ENCODE results near the gene CDK6. TPM values are rescaled to one million over a fixed set of nuclear protein-coding genes. Genes with fewer than 3 reads are reported as not detected.
"Not testable (repeated sequence)": the region's sequence is repeated elsewhere in the genome, so short reads cannot be mapped to it uniquely, and the experiment has no call there.

CDK6 gene
- total RNA-seq, 2 experiments from 2014 or later: 118 to 229 TPM

GRCh38 chr7:92868683-92869293, 32.4 kb upstream of the CDK6 start:
- Mint-ChIP-seq H3K4me1 (peaks cover 10% of the 10 kb centered on the region), H3K36me3 (peaks cover 41% of the 10 kb centered on the region), H3K27ac (no peak overlapping the region), H3K27me3 (no peaks in the 10 kb centered on the region), H3K4me3 (no peak overlapping the region), H3K9me3 (ENCODE audit: low read depth) (peaks cover 29% of the 10 kb centered on the region)
- DNase-seq: no peak
- ATAC-seq: no peak
- CTCF ChIA-PET: interaction anchor here (1.7 kb wide), 1 partner anchor 14 kb away, joined by 3 read pairs; no protein-coding TSS in a partner anchor

DNA sequence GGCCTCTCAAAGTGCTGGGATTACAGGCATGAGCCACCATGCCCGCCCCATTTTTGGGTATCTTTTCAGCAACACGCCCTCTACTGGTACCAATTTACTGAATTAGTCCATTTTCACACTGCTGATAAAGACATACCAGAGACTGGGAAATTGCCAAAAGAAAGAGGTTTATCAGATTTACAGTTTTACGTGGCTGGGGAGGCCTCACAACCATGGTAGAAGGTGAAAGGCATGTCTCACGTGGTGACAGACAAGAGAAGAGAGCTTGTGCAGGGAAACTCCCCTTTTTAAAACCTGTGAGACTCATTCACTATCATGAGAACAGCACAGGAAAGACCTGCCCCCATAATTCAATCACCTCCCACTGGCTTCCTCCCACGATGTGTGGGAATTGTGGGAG, 27.8 kb upstream of the CDK6 start:
- not testable (repeated sequence) for DNase-seq, H3K27me3 Mint-ChIP-seq, H3K4me1 Mint-ChIP-seq, ATAC-seq, H3K4me3 Mint-ChIP-seq, H3K27ac Mint-ChIP-seq
- H3K36me3 Mint-ChIP-seq: peaks cover 32% of the 10 kb centered on the region
- CTCF ChIA-PET: interaction anchor here (0.7 to 1.6 kb wide), 3 partner anchors 9 to 273 kb away, joined by 3 to 6 read pairs (median 4); no protein-coding TSS in a partner anchor
- H3K9me3 Mint-ChIP-seq (ENCODE audit: low read depth): peaks cover 15% of the 10 kb centered on the region

DNA sequence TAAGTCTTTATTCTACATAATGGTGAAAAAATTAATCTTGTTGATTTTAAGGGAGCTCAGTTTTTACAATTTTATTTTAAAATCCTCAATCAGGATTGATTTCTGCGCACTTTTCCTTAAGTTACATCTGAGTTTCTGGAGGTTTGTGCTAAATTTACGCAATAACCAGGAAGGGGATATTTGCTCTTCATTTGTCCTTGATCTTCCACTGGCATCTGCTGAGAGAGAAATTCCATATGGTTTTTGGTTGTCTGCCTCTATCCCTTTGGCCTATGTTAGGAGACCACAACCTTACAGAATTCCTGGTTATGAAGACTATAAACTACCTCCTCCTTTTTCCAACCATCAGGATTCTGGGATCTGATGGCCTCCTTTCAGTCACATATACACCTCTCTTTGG, 20.1 kb upstream of the CDK6 start:
- CTCF ChIA-PET: no interaction called here
- H3K4me1 Mint-ChIP-seq: peaks cover 16% of the 10 kb centered on the region
- DNase-seq: no peak

DNA sequence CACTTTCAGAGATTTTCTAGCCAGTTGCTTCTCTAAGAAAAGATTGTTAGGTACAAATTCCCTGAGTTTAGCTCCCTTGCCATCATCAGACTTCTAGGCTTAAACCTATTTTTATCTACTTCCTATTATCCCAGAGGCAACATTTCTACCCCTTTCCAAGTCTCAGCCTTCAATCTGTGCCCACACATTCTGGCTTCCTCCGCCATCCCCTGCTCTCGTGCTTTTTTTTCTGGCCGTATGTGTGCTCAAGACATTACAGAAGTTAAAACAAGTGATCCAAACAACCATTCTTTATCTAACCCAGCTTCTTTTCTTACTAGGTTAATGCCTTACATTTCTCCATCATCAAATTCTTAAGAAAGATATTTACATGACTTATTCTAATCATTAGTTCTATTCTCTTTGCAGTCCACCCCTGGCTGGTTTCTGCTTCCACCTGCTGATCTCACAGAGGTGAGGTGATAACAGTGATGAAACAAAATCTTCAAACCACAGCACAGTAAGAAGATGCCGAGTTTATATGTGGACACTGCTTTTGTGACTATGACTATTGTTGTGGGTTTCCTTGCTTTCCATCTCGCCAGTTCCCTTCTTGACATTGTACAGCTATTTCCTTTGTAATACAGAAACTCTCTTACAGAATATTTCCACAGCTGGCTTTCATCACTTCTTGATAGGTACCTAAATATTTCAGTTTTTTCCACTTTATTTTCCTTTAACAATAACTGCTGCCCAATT, 18.3 kb upstream of the CDK6 start:
- CTCF ChIA-PET: interaction anchor here (0.9 to 1.0 kb wide), 2 partner anchors 10 to 14 kb away, joined by 3 to 4 read pairs; no protein-coding TSS in a partner anchor
- ATAC-seq (peak; percentile 88), DNase-seq (peak; percentile 51)
- Mint-ChIP-seq H3K27me3 (no peaks in the 10 kb centered on the region), H3K36me3 (peaks cover 10% of the 10 kb centered on the region), H3K27ac (peak overlapping the region; percentile 40), H3K9me3 (ENCODE audit: low read depth) (no peaks in the 10 kb centered on the region), H3K4me1 (peaks cover 13% of the 10 kb centered on the region), H3K4me3 (no peak overlapping the region)

More for the DNA sequence above, 20.1 kb upstream of the CDK6 start:
- H3K4me3 Mint-ChIP-seq: no peak overlapping the region
- H3K27ac Mint-ChIP-seq: no peak overlapping the region
- ATAC-seq: no peak
- H3K27me3 Mint-ChIP-seq: no peaks in the 10 kb centered on the region
- H3K36me3 Mint-ChIP-seq: peaks cover 8% of the 10 kb centered on the region
- no peaks in the 10 kb centered on the region for H3K9me3 Mint-ChIP-seq (ENCODE audit: low read depth)

- peaks cover 10% of the 10 kb centered on the region for H3K36me3 Mint-ChIP-seq
- H3K4me1 Mint-ChIP-seq: peaks cover 20% of the 10 kb centered on the region
- CTCF ChIA-PET: interaction anchor here (1.5 kb wide), 1 partner anchor 28 kb away, joined by 4 read pairs; no protein-coding TSS in a partner anchor
- H3K4me3 Mint-ChIP-seq: no peak overlapping the region
- DNase-seq (no peak), ATAC-seq (peak; percentile 27)
- H3K9me3 Mint-ChIP-seq (ENCODE audit: low read depth): no peaks in the 10 kb centered on the region
- H3K27me3 Mint-ChIP-seq: peaks cover 2% of the 10 kb centered on the region
- H3K27ac Mint-ChIP-seq: no peak overlapping the region
These were observed 15.4 kb upstream of the CDK6 start for GRCh38 chr7:92851732-92852131.

DNA sequence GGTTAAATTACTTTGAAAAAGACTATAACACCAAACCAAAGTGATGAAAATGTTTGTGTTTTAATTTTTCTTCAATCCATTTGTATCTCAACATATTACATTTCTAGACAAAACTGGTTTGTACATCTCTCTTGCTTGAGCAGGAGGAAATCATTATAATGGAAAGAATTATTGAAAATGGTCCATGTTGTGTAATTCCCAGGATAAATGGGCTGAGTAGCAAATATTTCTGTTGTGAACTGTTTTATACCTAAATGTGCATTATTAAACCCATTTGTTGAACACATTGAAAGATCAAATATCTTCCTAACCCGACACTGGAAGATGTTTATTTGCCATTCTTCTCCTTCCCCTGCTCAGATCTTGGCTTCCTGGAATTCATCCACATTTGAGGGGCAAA, 14.1 kb upstream of the CDK6 start:
- Mint-ChIP-seq H3K27ac (no peak overlapping the region), H3K9me3 (ENCODE audit: low read depth) (no peaks in the 10 kb centered on the region), H3K4me1 (peaks cover 18% of the 10 kb centered on the region), H3K4me3 (no peak overlapping the region), H3K27me3 (peaks cover 2% of the 10 kb centered on the region), H3K36me3 (peaks cover 8% of the 10 kb centered on the region)
- DNase-seq: no peak
- ATAC-seq: no peak
- CTCF ChIA-PET: no interaction called here

DNA sequence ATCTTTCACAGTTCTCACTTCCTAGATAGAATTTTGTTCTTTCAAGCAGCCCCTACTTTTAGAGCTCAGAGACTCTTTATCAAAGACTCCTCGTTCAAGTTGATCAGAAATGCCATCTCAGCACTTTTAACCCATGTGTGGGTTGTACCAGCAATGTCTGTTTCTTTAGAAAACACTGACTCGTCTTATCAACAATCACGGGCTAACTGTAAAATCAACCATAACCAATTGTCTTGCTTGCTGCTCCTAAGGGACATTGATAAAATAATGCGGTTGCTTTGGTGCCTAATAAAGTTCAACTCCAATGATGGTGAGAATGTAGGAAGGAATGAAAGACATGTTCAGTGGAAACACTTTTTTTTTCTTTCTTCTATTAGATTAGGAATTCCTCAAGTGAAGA, 12.9 kb upstream of the CDK6 start:
- Mint-ChIP-seq H3K36me3 (peaks cover 6% of the 10 kb centered on the region), H3K4me3 (no peak overlapping the region), H3K9me3 (ENCODE audit: low read depth) (no peaks in the 10 kb centered on the region), H3K27ac (no peak overlapping the region), H3K27me3 (peaks cover 2% of the 10 kb centered on the region), H3K4me1 (peaks cover 7% of the 10 kb centered on the region)
- CTCF ChIA-PET: no interaction called here
- no peak for DNase-seq
- no peak for ATAC-seq

DNA sequence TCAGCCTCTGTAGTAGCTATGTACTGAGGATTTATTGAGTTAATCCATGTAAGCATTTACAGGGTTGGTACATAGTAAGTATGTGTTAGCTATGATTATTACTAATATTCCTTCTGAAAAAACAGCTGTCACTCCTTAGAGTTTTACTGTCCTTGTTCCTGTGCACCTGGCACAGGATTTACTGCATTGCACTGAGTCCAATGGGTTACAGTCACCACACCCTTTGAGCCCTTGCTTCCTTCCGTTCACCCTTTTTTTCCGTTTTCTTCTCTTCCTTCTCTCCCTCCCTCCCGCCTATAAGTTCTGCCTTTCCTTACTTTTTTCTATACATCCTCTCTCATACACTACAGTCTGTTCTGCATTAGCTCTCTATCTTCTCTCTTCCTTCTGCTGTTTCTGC, 12.5 kb upstream of the CDK6 start:
- Mint-ChIP-seq H3K9me3 (ENCODE audit: low read depth) (no peaks in the 10 kb centered on the region), H3K4me3 (no peak overlapping the region), H3K27me3 (peaks cover 2% of the 10 kb centered on the region), H3K4me1 (peaks cover 7% of the 10 kb centered on the region), H3K36me3 (peaks cover 6% of the 10 kb centered on the region), H3K27ac (no peak overlapping the region)
- CTCF ChIA-PET: interaction anchor here (0.7 kb wide), 1 partner anchor 9 kb away, joined by 3 read pairs; no protein-coding TSS in a partner anchor
- no peak for DNase-seq
- no peak for ATAC-seq

GRCh38 chr7:92848441-92848840, 12.1 kb upstream of the CDK6 start:
- H3K4me3 Mint-ChIP-seq: no peak overlapping the region
- DNase-seq (no peak), ATAC-seq (no peak)
- H3K36me3 Mint-ChIP-seq: peaks cover 6% of the 10 kb centered on the region
- peaks cover 7% of the 10 kb centered on the region for H3K4me1 Mint-ChIP-seq
- peaks cover 2% of the 10 kb centered on the region for H3K27me3 Mint-ChIP-seq
- H3K27ac Mint-ChIP-seq: no peak overlapping the region
- H3K9me3 Mint-ChIP-seq (ENCODE audit: low read depth): peaks cover 2% of the 10 kb centered on the region
- CTCF ChIA-PET: interaction anchor here (0.7 kb wide), 1 partner anchor 10 kb away, joined by 3 read pairs; no protein-coding TSS in a partner anchor

DNA sequence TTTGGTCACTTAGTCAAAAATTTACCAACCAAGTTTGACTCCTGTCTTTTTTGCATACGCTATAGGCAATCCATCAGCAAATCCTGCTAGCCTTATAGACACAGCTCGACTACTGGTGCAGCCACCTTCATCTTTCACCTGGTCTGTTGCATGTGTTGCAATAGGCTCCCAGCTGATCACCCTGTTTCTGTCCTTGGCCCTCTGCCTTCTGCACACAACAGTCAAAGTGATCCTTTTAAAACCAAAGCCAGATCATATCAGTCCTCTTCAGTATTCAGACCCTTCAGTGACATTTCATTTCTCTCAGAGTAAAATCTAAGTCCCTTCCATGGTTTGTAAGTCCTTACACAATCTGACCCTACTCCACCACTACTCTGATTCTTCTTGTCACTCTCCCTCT, 10.9 kb upstream of the CDK6 start:
- peaks cover 10% of the 10 kb centered on the region for H3K36me3 Mint-ChIP-seq
- H3K4me1 Mint-ChIP-seq: peaks cover 7% of the 10 kb centered on the region
- peaks cover 2% of the 10 kb centered on the region for H3K27me3 Mint-ChIP-seq
- peaks cover 2% of the 10 kb centered on the region for H3K9me3 Mint-ChIP-seq (ENCODE audit: low read depth)
- H3K4me3 Mint-ChIP-seq: no peak overlapping the region
- no peak overlapping the region for H3K27ac Mint-ChIP-seq
- peak; percentile 59 for ATAC-seq
- DNase-seq: no peak
- CTCF ChIA-PET: no interaction called here

DNA sequence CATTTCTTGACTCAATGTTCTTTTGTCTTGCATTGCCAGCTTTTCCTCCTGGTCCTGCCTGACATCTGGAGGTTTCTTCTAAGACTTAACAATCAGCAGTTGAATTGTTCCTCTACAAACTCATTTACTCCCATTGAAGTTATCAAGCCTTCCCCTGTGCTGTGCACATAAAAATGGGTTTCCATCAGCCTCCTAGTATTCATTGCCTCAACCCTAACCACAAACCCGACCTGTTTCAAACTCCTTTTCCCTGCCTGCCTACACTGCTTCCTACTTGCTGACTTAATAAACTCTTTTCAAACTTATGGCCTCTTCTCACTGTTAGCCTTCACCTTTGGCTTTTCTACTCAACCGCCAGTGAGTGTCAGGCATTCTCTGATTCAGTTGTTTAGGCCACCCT, 9.4 kb upstream of the CDK6 start:
- no peak overlapping the region for H3K27ac Mint-ChIP-seq
- peaks cover 10% of the 10 kb centered on the region for H3K36me3 Mint-ChIP-seq
- H3K9me3 Mint-ChIP-seq (ENCODE audit: low read depth): peaks cover 2% of the 10 kb centered on the region
- DNase-seq (no peak), ATAC-seq (no peak)
- CTCF ChIA-PET: interaction anchor here (1.3 kb wide), 1 partner anchor 225 kb away, joined by 3 read pairs; no protein-coding TSS in a partner anchor
- H3K4me1 Mint-ChIP-seq: peaks cover 15% of the 10 kb centered on the region
- H3K27me3 Mint-ChIP-seq: peaks cover 10% of the 10 kb centered on the region
- H3K4me3 Mint-ChIP-seq: no peak overlapping the region

DNA sequence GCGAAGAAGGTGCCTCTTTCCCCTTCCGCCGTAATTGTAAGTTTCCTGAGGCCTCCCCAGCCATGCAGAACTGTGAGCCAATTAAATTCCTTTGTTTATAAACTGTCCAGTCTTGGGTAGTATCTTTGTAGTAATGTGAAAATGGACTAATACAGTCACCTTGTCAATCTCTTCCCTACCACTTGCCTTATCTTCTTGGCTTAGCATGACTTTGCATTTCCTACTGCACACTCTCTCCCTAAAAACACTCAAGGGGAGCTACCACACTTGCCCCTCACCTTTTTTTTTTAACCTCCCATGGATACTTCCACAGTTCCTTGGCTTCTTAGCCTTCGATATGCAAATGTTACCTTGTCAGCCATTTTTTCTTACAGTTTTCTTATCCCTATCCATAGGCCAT, 7.4 kb upstream of the CDK6 start:
- ATAC-seq (no peak), DNase-seq (no peak)
- Mint-ChIP-seq H3K4me1 (peaks cover 18% of the 10 kb centered on the region), H3K27ac (no peak overlapping the region), H3K27me3 (peaks cover 14% of the 10 kb centered on the region), H3K4me3 (no peak overlapping the region), H3K9me3 (ENCODE audit: low read depth) (peaks cover 2% of the 10 kb centered on the region), H3K36me3 (peaks cover 6% of the 10 kb centered on the region)
- CTCF ChIA-PET: interaction anchor here (1.5 kb wide), 1 partner anchor 11 kb away, joined by 4 read pairs; no protein-coding TSS in a partner anchor

- CTCF ChIA-PET: no interaction called here
- no peak for ATAC-seq
- peaks cover 6% of the 10 kb centered on the region for H3K36me3 Mint-ChIP-seq
- no peak overlapping the region for H3K4me3 Mint-ChIP-seq
- H3K27me3 Mint-ChIP-seq: peaks cover 17% of the 10 kb centered on the region
- H3K9me3 Mint-ChIP-seq (ENCODE audit: low read depth): peaks cover 2% of the 10 kb centered on the region
- no peak overlapping the region for H3K27ac Mint-ChIP-seq
- DNase-seq: no peak
- peaks cover 18% of the 10 kb centered on the region for H3K4me1 Mint-ChIP-seq
These were observed 6.8 kb upstream of the CDK6 start for GRCh38 chr7:92843034-92843760.

All from activated CD8-positive, alpha-beta memory T cell treated with anti-CD3 and anti-CD28 coated beads, Interleukin-2, amount 10 ng/mL, durations not matched to agents 7 days and 5 days (primary cell).